MCF 10A (cell line): Measurements from ENCODE around the gene CCDC39. TPM values are rescaled to one million over a fixed set of nuclear protein-coding genes. Genes with fewer than 3 reads are reported as not detected.

Experiments used
- Bru-seq: library from RNA; stranded (reverse); fragments of 400-500 nt; gene quantifications from one replicate; lab custom pipeline; 2021; lab: Mats Ljungman, UMichigan
- BruChase-seq, 2 experiments: library from RNA; stranded (reverse); fragments of 400-500 nt; gene quantifications; one replicate each; lab custom pipeline; 2021; lab: Mats Ljungman, UMichigan
- BruUV-seq: library from RNA; stranded (reverse); fragments of 400-500 nt; replicated peaks from 2 replicates; lab custom pipeline; 2021; lab: Mats Ljungman, UMichigan
- CTCF ChIA-PET: fragments of 300-600 bp; sonication (Branson Sonifier 250); formaldehyde crosslinking; extraction: SDS; loops from one replicate; lab custom pipeline; 2021; ENCODE audit warnings: antibody characterized with exemption, inconsistent platforms; lab: Yijun Ruan, JAX
- POLR2A ChIA-PET: fragments of 300-600, 350-650 bp; sonication (Branson Sonifier 250); formaldehyde crosslinking; extraction: SDS; loops from one replicate; lab custom pipeline; 2020; ENCODE audit warnings: antibody characterized with exemption, inconsistent platforms; lab: Yijun Ruan, JAX
- DNase-seq: peaks from one replicate; pipeline ENCODE4 v3.0.0-alpha.2; 2018; ENCODE audit not compliant: unreplicated experiment
- H3K27ac Mint-ChIP-seq: one replicate; pipeline ENCODE4 v1.8.0; 2022; ENCODE audit warnings: mild to moderate bottlenecking, low read depth, mixed read lengths; ENCODE audit not compliant: unreplicated experiment
- H3K27me3 Mint-ChIP-seq: one replicate; pipeline ENCODE4 v1.8.0; 2022; ENCODE audit warnings: mixed read lengths; ENCODE audit not compliant: insufficient read depth, unreplicated experiment
- H3K36me3 Mint-ChIP-seq: one replicate; pipeline ENCODE4 v1.8.0; 2022; ENCODE audit warnings: mild to moderate bottlenecking, moderate library complexity, mixed read lengths; ENCODE audit not compliant: insufficient read depth, unreplicated experiment
- H3K4me1 Mint-ChIP-seq: one replicate; pipeline ENCODE4 v1.8.0; 2022; ENCODE audit warnings: mixed read lengths; ENCODE audit not compliant: insufficient read depth, unreplicated experiment
- H3K4me3 Mint-ChIP-seq: one replicate; pipeline ENCODE4 v1.8.0; 2022; ENCODE audit warnings: mild to moderate bottlenecking, moderate library complexity, mixed read lengths; ENCODE audit not compliant: unreplicated experiment
- H3K9me3 Mint-ChIP-seq: one replicate; pipeline ENCODE4 v1.8.0; 2022; ENCODE audit warnings: mixed read lengths; ENCODE audit not compliant: unreplicated experiment
- CTCF ChIP-seq: fragments of 200-600 bp; IDR thresholded peaks from one replicate; pipeline ENCODE4 v1.8.0; 2022; ENCODE audit warnings: antibody characterized with exemption, mild to moderate bottlenecking; ENCODE audit not compliant: unreplicated experiment
- intact Hi-C: fragments of 100-400 bp; cut with micrococcal nuclease; formaldehyde crosslinking; loops from 2 replicates; pipeline ENCODE4 v1.14.1; 2022
- long read RNA-seq: library from polyadenylated mRNA; stranded (forward); transcript quantifications from one replicate; pipeline ENCODE4 v2.0.0, GENCODE V29; 2022
- total RNA-seq: library from RNA; stranded (reverse); gene quantifications from 2 replicates; pipeline ENCODE4 v1.2.3, GENCODE V29; 2022

CCDC39 gene
- total RNA-seq (not detected in 2 replicates), Bru-seq, nascent RNA (not detected), BruChase-seq, experiment 1, labeled RNA remaining after a 6-hour chase (percentile 29 among the genes with signal in this experiment), BruChase-seq, experiment 2, labeled RNA remaining after a 2-hour chase (percentile 21 among the genes with signal in this experiment)
- long read RNA-seq, partial matches to known transcripts: 0 of 1 reads
- long read RNA-seq, other reads (novel, unspliced or antisense): 0 of 1 reads

- ChIA-PET CTCF (interaction anchor here (0.9 to 2.0 kb wide), 8 partner anchors 13 to 887 kb away, joined by 3 to 7 read pairs (median 5); no protein-coding TSS in a partner anchor), POLR2A (interaction anchor here (0.5 to 1.6 kb wide), 5 partner anchors 13 to 809 kb away, joined by 3 to 5 read pairs (median 4); partner anchors contain the start of gene TTC14)
- Mint-ChIP-seq H3K9me3 (peaks cover 5% of the 10 kb centered on the region), H3K27ac (peak within 1 kb of the TSS; percentile 85), H3K27me3 (no peaks in the 10 kb centered on the region), H3K36me3 (no peaks in the 10 kb centered on the region), H3K4me1 (peaks cover 8% of the 10 kb centered on the region), H3K4me3 (peak within 1 kb of the TSS; percentile 88)
- intact Hi-C loops: no loop called here
- TSS peak; percentile 68 for BruUV-seq
- DNase-seq: peak; percentile 67
- no peak for TF ChIP-seq CTCF
Observed at GRCh38 chr3:180679178-180680096, at the start of gene CCDC39. Gene CCDC39 (minus strand): TSS chr3:180679489. CDS start chr3:180679380, 109 bp downstream.

DNA sequence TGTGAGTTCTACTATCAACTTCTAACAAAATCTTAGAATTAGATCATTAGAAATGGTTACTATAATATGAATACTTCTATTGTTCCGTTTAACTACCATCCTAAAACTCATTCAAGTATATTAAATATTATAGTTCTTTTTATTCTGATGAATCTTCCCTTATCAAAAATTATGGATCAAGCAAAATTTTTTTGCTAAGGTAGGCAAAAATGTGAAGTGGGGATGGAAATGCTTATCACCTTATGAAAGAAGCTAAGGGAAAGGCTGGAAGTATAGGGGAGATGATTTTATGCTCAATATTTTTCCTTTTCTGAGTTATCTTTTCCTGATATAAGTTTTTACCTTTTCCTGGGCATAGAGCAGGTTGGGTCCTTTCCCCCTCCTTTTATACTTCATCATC is 40.7 kb upstream of the CCDC39 start:
- Mint-ChIP-seq H3K27me3 (no peaks in the 10 kb centered on the region), H3K9me3 (no peaks in the 10 kb centered on the region), H3K4me3 (no peak overlapping the region), H3K27ac (no peak overlapping the region), H3K4me1 (no peaks in the 10 kb centered on the region), H3K36me3 (no peaks in the 10 kb centered on the region)
- ChIA-PET CTCF (no interaction called here), POLR2A (no interaction called here)
- TF ChIP-seq CTCF: no peak
- intact Hi-C loops: no loop called here
- no peak for DNase-seq
- BruUV-seq: no TSS peak

- no peak for DNase-seq
- no peak for TF ChIP-seq CTCF
- no peaks in the 10 kb centered on the region for H3K9me3 Mint-ChIP-seq
- intact Hi-C loops: no loop called here
- H3K36me3 Mint-ChIP-seq: no peaks in the 10 kb centered on the region
- H3K27ac Mint-ChIP-seq: peak overlapping the region; percentile 35
- H3K4me1 Mint-ChIP-seq: peaks cover 15% of the 10 kb centered on the region
- no peak overlapping the region for H3K4me3 Mint-ChIP-seq
- CTCF ChIA-PET: interaction anchor here (0.6 kb wide), 2 partner anchors 148 to 618 kb away, joined by 3 read pairs; no protein-coding TSS in a partner anchor
- no TSS peak for BruUV-seq
- POLR2A ChIA-PET: interaction anchor here (0.6 to 1.2 kb wide), 5 partner anchors 10 to 1525 kb away, joined by 3 to 5 read pairs (median 3); no protein-coding TSS in a partner anchor
- H3K27me3 Mint-ChIP-seq: no peaks in the 10 kb centered on the region
Observed at GRCh38 chr3:180707896-180708295, 28.6 kb upstream of the CCDC39 start.
